CD4-positive, alpha-beta T cell treated with Interleukin-6 at 100 ng/mL for 8 hours (primary cell): ENCODE measurements around the gene SLC44A2.
"Not testable (repeated sequence)": the region's sequence is repeated elsewhere in the genome, so short reads cannot be mapped to it uniquely, and the experiment has no call there.

Experiments
- DNase-seq: peaks from one replicate; pipeline ENCODE4 v3.0.0-alpha.2; 2020; ENCODE audit warnings: mixed read lengths, low spot score

Gene SLC44A2

GRCh38 chr19:10651851-10652250 lies 26.5 kb downstream of the SLC44A2 start:
- DNase-seq = no peak

GRCh38 chr19:10653482-10653731 lies 28.1 kb downstream of the SLC44A2 start:
- DNase-seq = no peak

- peak; percentile 100 for DNase-seq
Observed at GRCh38 chr19:10653732-10654609, 28.6 kb downstream of the SLC44A2 start, which contains the start of gene ILF3. Gene ILF3 (plus strand): TSS chr19:10654346. CDS start chr19:10670606, 16,260 bp downstream.

GRCh38 chr19:10654610-10655456 lies 29.5 kb downstream of the SLC44A2 start:
- DNase-seq = peak; percentile 36

- DNase-seq = no peak
Observed at GRCh38 chr19:10655457-10656312, 30.3 kb downstream of the SLC44A2 start.

- no peak for DNase-seq
Observed at GRCh38 chr19:10660346-10660745, 35.0 kb downstream of the SLC44A2 start.

- DNase-seq = no peak
Observed at GRCh38 chr19:10661946-10662345, 36.6 kb downstream of the SLC44A2 start.

- no peak for DNase-seq
Observed at GRCh38 chr19:10662384-10663251, 37.3 kb downstream of the SLC44A2 start.

- not testable (repeated sequence) for DNase-seq
Observed at GRCh38 chr19:10663252-10663563, 37.9 kb downstream of the SLC44A2 start.

- DNase-seq = no peak
Observed at GRCh38 chr19:10667867-10668266, 42.5 kb downstream of the SLC44A2 start.

GRCh38 chr19:10669246-10669645 lies 43.9 kb downstream of the SLC44A2 start:
- DNase-seq = no peak

GRCh38 chr19:10670182-10670581 lies 44.8 kb downstream of the SLC44A2 start:
- no peak for DNase-seq

GRCh38 chr19:10670876-10671804 lies 45.8 kb downstream of the SLC44A2 start:
- no peak for DNase-seq

GRCh38 chr19:10671922-10672321 lies 46.6 kb downstream of the SLC44A2 start:
- not testable (repeated sequence) for DNase-seq

- DNase-seq = not testable (repeated sequence)
Observed at GRCh38 chr19:10675214-10675613, 49.9 kb downstream of the SLC44A2 start.

GRCh38 chr19:10677751-10678150 lies 52.4 kb downstream of the SLC44A2 start:
- DNase-seq = no peak

- no peak for DNase-seq
Observed at GRCh38 chr19:10678813-10679212, 53.5 kb downstream of the SLC44A2 start.

GRCh38 chr19:10679743-10680142 lies 54.4 kb downstream of the SLC44A2 start:
- DNase-seq = no peak

GRCh38 chr19:10680545-10681135 lies 55.3 kb downstream of the SLC44A2 start:
- no peak for DNase-seq

- DNase-seq = no peak
Observed at GRCh38 chr19:10681658-10682057, 56.3 kb downstream of the SLC44A2 start.
